ENCODE data around the gene GALNT18.

The GALNT18 gene

DNA sequence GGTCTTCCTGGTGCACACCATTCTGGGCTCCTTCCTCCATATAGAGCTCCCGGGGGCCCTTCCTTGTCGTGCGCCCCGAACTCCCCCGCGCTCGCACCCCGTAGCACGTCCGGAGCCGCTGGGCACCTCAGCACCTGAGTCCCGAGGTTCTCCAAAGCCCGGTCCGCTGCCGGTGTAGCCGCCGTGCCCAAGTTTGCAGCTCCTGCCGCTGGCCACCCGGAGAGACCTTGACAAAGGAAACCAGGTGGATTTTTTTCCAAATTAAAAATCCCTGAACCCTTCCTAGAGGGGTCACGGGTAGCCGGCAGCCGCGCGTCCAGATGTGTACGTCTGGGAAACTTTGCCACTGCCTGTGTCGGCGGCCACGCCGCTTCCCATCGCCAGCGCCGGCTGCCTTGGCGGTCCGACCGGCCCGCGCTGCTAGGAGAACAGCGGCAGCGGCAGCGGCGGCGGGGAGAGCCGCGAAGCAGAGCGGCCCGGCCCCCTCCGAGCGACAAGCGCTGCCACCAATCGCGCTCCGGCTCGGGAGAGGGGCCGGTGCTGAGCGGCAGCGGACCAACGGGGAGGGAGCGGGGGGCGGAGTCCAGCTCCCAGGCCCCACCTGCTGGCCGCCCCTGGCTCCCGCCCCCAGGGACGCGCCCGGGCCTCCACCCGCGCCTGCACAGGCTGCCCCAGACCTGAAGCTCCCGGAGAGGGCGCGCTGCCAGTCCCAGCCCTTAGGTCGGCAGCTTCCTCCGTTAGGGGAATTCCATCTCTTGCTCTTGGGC lies at the start of gene GALNT18:
GALNT18 (minus strand) TSS at position 433 of the 767 bp plus-strand sequence.
- DNase-seq = peak; percentile 93

DNA sequence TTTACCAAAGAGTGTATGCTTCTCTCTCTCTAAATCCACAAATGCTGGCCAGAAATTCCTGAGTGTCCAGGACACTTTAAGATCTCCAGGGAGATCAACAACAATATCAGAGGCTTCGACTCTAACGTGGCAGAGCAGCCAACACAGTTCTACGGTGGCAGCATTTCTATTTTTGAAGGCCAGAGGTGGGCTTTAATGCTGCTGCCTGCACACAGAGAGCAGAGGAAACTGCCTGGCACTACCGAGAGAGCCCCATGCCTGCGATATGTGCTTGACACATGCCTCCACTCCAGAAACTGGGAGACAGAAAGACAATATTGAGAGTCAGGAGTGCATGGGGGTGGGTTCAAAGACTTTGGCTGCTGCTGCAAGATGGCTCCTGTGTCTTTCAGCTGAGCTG lies 48.8 kb upstream of the GALNT18 start:
- no peak for DNase-seq

DNA sequence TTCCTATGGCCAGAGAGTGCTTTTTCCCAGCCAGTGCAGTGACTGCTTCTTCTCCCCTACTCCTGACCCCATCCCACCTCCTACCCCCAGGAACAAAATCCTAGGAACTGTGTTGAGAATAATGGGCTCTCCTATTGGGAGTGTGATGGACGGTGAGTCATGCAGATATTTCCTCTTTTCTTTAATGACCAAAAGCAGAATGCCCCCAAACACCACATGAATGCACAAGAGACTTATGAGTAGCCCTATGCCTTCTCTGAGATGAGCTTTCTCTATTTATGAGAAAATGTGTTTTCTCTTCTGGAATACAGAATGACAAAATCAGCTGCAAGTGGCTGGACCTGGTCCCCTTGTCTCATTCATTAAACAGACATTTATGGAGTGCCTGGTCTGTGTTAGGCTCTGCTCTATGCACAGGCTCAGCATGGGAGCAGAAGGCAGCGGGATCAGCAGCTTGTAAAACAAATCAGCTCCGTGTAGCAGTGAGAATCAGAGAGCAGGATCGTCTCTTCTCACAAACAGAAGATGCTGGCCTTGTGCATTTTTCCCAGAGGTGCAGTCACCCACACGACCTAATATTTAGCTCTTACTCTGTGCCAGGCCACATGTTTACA lies 47.5 kb upstream of the GALNT18 start:
- DNase-seq = no peak

- DNase-seq = no peak
Observed at GRCh38 chr11:11668781-11669180, 47.0 kb upstream of the GALNT18 start.

- DNase-seq = peak; percentile 5
Observed at GRCh38 chr11:11668274-11668673, 46.5 kb upstream of the GALNT18 start.

GRCh38 chr11:11667056-11667455 lies 45.3 kb upstream of the GALNT18 start:
- DNase-seq = peak; percentile 18

DNA sequence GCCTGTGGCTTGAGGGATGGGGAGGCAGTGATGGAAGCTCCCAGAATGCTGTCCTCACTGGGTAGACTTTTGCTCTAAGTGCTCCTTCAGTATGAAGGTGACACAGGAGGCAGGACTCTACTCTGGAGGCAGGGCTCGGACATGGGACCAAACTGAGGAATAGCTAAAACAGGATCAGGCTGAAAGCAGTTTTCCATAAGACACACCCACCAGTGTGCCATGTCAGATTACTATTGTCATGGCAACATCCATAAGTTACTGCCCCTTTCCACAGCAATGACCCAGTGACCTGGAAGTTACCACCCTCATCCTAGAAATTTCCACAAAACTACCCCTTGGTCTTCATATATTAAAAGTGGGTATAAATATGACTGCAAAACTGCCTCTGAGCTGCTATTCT lies 43.6 kb upstream of the GALNT18 start:
- no peak for DNase-seq

- no peak for DNase-seq
Observed at GRCh38 chr11:11663907-11664306, 42.1 kb upstream of the GALNT18 start.

DNA sequence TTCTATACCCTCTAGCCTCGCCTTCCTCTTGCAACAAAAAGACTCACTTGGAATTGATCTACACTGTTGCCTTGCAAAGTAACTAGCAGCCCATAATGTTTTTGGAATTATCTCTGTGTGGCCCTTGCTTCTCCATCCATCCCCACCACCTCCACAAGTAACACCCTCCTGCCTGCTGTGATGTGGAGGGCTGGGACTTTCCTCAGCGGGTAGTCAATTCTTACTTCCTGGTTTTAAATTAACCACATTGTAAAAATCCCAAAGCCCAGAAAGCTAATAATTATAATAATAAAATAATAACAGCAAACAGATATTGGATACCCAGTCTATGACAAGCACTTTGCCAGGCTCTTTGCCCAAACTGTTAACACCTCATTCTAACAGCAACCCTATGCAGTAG lies 40.8 kb upstream of the GALNT18 start:
- DNase-seq = no peak

DNA sequence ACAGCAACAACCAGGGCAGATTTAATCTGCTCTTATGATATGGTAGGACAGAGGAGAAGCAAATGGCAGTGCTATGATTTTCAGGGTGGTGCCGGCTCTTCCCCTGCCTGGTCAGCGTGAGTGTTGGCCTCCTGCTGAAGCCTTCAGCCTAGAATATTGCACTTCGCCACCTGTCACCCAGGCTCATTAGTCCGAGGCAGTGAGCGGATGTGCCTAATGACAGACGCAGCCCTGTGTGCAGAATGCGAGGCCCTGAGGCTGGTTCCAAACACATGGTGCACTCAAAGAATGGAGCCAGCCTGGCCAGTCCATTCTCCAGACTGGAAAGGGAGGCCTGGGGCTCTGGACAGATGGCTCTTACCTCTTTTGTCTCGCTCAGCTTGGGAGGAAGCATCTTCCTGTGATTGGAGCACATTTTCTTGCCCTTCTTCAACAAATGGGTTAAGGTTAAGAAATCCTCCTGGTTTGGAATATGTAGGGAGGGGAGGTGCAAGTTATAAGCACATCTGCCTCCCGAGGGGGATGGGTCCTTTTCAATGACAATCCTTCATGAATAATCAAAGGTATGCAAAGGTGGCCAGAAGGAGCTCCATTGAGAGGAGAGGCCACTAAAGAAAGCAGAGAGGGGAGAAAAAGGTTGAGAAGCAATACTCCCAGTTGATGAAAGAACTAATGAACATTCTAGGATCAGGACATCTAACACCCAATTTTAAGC lies 39.7 kb upstream of the GALNT18 start:
- DNase-seq = no peak

GRCh38 chr11:11660363-11660740 lies 38.5 kb upstream of the GALNT18 start:
- DNase-seq = no peak

DNA sequence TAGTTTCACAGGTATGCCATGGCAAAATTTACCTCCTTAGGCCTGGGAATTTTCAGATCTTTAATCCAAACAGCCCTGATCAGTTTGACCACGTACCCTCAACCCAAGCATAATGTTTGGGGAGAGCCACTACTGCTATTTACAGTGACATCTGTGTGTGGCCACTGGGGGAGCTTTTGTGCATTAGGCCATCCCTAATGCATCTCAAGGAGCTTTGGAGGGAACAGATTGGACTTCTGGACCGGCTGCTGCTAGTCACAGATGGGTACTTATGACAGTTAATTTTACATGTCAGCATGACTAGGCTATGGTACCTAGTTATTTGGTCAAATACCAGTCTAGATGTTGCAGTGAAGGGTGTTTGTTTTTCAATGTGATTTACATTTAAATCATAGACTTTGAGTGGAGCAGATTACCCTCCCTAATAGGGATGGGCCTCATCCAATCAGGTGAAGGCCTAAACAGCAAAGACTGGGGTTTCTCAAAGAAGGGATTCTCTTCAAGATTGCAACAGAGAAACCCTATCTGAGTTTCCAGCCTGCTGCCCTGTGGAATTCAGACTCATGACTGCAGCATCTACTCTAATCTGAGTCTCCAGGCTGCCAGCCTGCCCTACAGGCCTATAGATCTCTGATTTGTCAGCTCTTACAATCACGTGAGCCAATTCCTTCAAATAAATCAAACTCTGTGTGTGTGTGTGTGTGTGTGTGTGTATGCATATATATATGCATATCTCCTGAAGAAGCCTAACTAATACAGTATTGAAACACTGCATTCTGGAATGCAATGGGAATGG lies 38.0 kb upstream of the GALNT18 start:
- peak; percentile 9 for DNase-seq

- no peak for DNase-seq
Observed at GRCh38 chr11:11657218-11657955, 35.6 kb upstream of the GALNT18 start.

- DNase-seq = no peak
Observed at GRCh38 chr11:11641581-11641980, 19.8 kb upstream of the GALNT18 start.

DNA sequence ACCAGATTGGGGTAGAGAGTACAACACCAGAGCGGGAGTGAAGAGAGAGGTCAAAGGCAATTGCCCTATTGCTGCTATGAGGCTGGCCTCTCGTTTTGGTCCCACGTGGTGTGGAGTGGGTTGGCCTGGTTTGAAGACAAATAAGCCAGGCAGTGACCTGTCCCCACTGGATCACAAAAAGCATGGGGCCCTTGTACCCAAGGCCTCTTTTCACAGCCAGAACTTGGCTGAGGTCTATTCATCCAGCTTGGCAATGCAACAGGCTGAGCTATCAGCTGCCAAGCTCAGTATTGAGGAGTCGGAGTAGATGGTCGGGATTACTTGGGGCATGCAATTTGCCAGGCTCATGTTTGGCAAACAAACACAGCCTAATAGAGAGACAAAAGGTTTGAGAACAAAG lies 19.2 kb upstream of the GALNT18 start:
- DNase-seq = no peak

DNA sequence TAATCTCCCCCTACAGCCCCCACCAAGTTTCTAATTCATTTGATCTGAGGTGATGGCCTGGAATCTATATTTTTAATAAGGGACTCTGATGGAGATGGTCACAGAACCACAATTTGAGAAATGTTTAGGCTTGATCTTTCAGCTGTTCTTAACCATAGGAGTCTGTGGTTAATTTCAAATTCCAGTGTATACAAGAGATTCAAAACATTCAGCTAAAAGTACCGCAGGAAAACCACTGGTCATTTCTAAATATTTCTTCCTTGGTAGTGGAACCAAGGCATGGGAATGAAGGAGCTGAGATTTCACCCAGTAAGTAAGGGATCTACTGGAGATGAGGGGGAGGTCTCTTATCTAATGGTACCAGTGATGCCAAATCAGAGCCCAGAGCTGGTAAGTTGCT lies 18.3 kb upstream of the GALNT18 start:
- DNase-seq = no peak

GRCh38 chr11:11636671-11637070 lies 14.9 kb upstream of the GALNT18 start:
- no peak for DNase-seq

- DNase-seq = no peak
Observed at GRCh38 chr11:11635443-11635842, 13.6 kb upstream of the GALNT18 start.

DNA sequence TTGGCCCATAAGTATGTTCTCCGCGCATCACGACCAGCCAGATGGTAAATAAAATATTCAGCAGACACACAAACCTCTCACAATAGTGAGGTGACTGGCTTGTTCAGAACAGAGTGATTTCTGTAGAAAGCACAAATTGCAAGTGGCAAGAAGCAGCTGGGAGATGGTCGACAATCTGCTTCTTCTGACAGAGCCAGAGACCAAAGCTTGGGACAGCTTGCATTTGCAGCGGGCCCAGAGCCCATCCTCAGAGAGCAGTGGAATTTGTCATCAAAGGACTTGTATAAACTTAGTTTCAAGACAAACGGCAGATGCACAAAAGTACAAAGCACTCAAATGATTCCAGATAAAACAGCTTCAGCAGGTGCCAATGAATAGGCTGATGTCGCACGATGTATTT lies 7.6 kb upstream of the GALNT18 start:
- no peak for DNase-seq

DNA sequence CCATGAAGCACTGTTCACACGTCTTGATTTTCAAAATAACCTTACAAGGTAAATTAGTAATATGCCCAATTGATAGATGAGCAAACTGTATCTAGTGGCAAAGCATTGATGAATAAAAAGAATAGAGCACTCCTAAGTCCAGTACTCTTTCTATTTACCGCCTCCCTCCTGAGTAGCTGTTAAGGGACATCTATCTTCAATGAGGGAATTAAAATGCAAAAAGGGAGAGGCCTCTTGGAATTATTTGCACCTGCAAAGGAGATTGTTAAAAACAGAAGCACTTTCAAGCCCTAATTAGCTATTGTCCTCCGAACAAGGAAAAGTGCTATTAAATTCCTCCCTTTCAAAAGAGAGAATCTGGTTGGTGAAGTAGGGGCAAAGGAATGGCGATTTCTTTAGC lies 6.8 kb upstream of the GALNT18 start:
- no peak for DNase-seq

DNA sequence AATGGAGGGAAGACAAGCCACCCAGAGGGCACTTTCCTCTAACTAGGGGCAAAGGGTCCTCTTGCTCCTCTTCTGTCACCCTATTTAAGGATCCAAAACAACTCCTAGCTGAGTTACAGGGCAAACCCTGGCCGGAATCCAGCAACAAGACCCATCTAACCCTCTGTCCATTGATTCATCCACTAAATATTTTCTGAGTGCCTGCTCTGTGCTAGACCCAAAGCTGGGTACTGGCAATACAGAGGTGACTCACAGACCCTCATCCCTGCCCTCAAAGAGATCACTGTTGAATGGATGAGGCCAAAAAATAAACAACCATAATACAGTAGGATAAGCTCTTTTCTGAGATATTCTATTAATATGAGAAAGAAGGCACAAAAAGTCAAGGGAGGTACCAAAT lies 4.3 kb upstream of the GALNT18 start:
- no peak for DNase-seq

DNA sequence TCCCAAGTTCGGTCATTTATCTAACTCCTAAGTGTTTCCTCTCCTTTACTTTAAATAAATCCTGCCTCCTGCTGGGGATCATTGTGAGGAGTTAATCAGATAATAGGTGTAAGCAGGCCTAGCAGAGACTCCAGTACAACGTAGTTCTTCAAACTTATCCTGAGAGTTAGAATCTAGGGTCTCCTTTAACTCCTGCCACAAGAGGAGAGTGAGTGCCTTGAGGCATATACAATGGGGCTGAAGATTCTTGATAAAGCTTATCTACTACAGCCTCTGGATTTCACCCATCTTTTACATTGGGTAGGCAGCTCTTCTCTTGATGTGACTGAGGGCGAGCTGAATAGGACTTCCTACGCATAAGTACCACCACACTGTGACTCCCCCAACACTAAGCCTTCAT lies 3.1 kb upstream of the GALNT18 start:
- no peak for DNase-seq

DNA sequence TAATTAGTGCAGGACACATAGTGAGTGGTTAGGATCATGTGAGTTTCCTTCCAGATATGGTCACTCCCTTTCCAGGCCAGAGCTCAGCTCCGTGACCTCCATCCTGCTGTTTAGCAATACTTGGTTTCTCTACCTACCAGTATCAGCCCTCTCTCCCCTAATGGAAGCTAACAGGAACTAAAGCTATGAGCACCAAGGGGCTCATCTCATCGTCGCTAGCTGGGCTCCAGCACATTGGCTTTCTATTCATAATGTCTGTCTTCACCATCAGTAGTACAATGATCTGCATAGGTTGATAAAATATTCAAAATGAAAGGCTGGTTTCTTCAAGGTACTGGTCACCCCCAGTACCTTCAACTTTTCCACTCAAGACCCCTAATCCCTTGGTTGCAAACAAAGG lies 2.4 kb upstream of the GALNT18 start:
- no peak for DNase-seq
